Upper lobe of right lung (tissue), 1 donor: ENCODE data around the gene PRND. TPM values are rescaled to one million over a fixed set of nuclear protein-coding genes. Genes with fewer than 3 reads are reported as not detected.
"Not testable (repeated sequence)": the region's sequence is repeated elsewhere in the genome, so short reads cannot be mapped to it uniquely, and the experiment has no call there.

ENCODE experiments used
- ATAC-seq: fragments of 200-7000 bp; cut with Tn5 transposase; one replicate; pipeline ENCODE4 v1.9.1; 2020; ENCODE audit warnings: mild to moderate bottlenecking, moderate library complexity
- DNase-seq: peaks from one replicate; pipeline ENCODE4 v3.0.0-alpha.2; 2020
- H3K27ac ChIP-seq: fragments of 200-600 bp; one replicate; pipeline ENCODE4 v1.8.0; 2022
- H3K27me3 ChIP-seq: fragments of 200-600 bp; one replicate; pipeline ENCODE4 v1.8.0; 2022; ENCODE audit warnings: mild to moderate bottlenecking
- H3K36me3 ChIP-seq: fragments of 200-600 bp; one replicate; pipeline ENCODE4 v1.8.0; 2022
- H3K4me1 ChIP-seq: fragments of 200-600 bp; one replicate; pipeline ENCODE4 v1.8.0; 2022
- H3K4me3 ChIP-seq: fragments of 200-600 bp; one replicate; pipeline ENCODE4 v1.8.0; 2022; ENCODE audit warnings: mild to moderate bottlenecking
- H3K9me3 ChIP-seq: fragments of 200-600 bp; one replicate; pipeline ENCODE4 v1.8.0; 2022
- CTCF ChIP-seq: fragments of 200-600 bp; IDR thresholded peaks from one replicate; pipeline ENCODE4 v1.8.0; 2022; ENCODE audit warnings: antibody characterized with exemption
- intact Hi-C: fragments of 100-400 bp; cut with DNase I; formaldehyde crosslinking; loops from one replicate; pipeline ENCODE4 v1.11.0; 2022
- total RNA-seq: library from RNA; stranded (reverse); fragmentation: NEBNext Ultra II Directional; extraction: Animal tissue kit (Norgen Biotek cat#: 25700); gene quantifications from one replicate; pipeline ENCODE4 v1.2.1, GENCODE V29; 2021
- donor health status: DM: no; HTN: yes; CAD: no; lungs with severe emphysema.

Gene PRND
- total RNA-seq, 1 donor from 2014 or later = 0.43 TPM

GRCh38 chr20:4722993-4723392, 1.3 kb downstream of the PRND start:
- no peak for DNase-seq
- TF ChIP-seq CTCF = no peak
- H3K4me1 ChIP-seq = peaks cover 22% of the 10 kb centered on the region
- no peak overlapping the region for H3K4me3 ChIP-seq
- no peaks in the 10 kb centered on the region for H3K9me3 ChIP-seq
- ATAC-seq = no peak
- no peaks in the 10 kb centered on the region for H3K36me3 ChIP-seq
- intact Hi-C loops = no loop called here
- H3K27me3 ChIP-seq = peaks cover 5% of the 10 kb centered on the region
- H3K27ac ChIP-seq = no peak overlapping the region

- H3K36me3 ChIP-seq, H3K4me3 ChIP-seq, H3K27me3 ChIP-seq, H3K27ac ChIP-seq, ATAC-seq, H3K9me3 ChIP-seq, intact Hi-C loops, DNase-seq: not testable (repeated sequence)
- peaks cover 22% of the 10 kb centered on the region for H3K4me1 ChIP-seq
These were observed 1.8 kb downstream of the PRND start for GRCh38 chr20:4723553-4723952.

GRCh38 chr20:4724459-4725262, 3.0 kb downstream of the PRND start:
- Histone ChIP-seq H3K9me3 (no peaks in the 10 kb centered on the region), H3K36me3 (no peaks in the 10 kb centered on the region), H3K27ac (no peak overlapping the region), H3K4me3 (no peak overlapping the region), H3K27me3 (peaks cover 5% of the 10 kb centered on the region), H3K4me1 (peaks cover 22% of the 10 kb centered on the region)
- no peak for DNase-seq
- no peak for TF ChIP-seq CTCF
- ATAC-seq = no peak
- intact Hi-C loops = no loop called here

- Histone ChIP-seq H3K4me3 (no peak overlapping the region), H3K27me3 (peaks cover 5% of the 10 kb centered on the region), H3K9me3 (no peaks in the 10 kb centered on the region), H3K27ac (no peak overlapping the region), H3K36me3 (no peaks in the 10 kb centered on the region), H3K4me1 (peaks cover 19% of the 10 kb centered on the region)
- no peak for TF ChIP-seq CTCF
- DNase-seq = no peak
- ATAC-seq = no peak
- intact Hi-C loops = no loop called here
These were observed 3.5 kb downstream of the PRND start for GRCh38 chr20:4725263-4725550.

GRCh38 chr20:4726710-4727397, 5.1 kb downstream of the PRND start:
- H3K27me3 ChIP-seq = peaks cover 1% of the 10 kb centered on the region
- H3K9me3 ChIP-seq = no peaks in the 10 kb centered on the region
- no peak for TF ChIP-seq CTCF
- H3K4me1 ChIP-seq = peaks cover 9% of the 10 kb centered on the region
- DNase-seq (no peak), ATAC-seq (peak; percentile 22)
- H3K36me3 ChIP-seq = no peaks in the 10 kb centered on the region
- peak overlapping the region; percentile 33 for H3K4me3 ChIP-seq
- intact Hi-C loops = no loop called here
- H3K27ac ChIP-seq = peak overlapping the region; percentile 36

GRCh38 chr20:4728120-4728760, 6.5 kb downstream of the PRND start:
- TF ChIP-seq CTCF = no peak
- H3K36me3 ChIP-seq = no peaks in the 10 kb centered on the region
- intact Hi-C loops = no loop called here
- H3K27me3 ChIP-seq = no peaks in the 10 kb centered on the region
- H3K9me3 ChIP-seq = no peaks in the 10 kb centered on the region
- no peak overlapping the region for H3K27ac ChIP-seq
- no peak overlapping the region for H3K4me3 ChIP-seq
- ATAC-seq = no peak
- peaks cover 9% of the 10 kb centered on the region for H3K4me1 ChIP-seq
- no peak for DNase-seq
